Liver (tissue), 3 donors: Measurements from ENCODE around the gene SORCS2.

Experiments used
- FOXA2 ChIP-seq: IDR thresholded peaks from 2 replicates; pipeline ENCODE4 v1.6.1; 2016; ENCODE audit warnings: antibody characterized with exemption
- GABPA ChIP-seq, 2 donors: IDR thresholded peaks in 1 of 2; conservative IDR thresholded peaks in 1 of 2; 2 replicates each; pipeline ENCODE4 v1.6.1; 2016; ENCODE audit warnings: antibody characterized with exemption in 2 of 2, mild to moderate bottlenecking in 1 of 2, moderate library complexity in 1 of 2
- JUND ChIP-seq, 2 donors: IDR thresholded peaks; 2 replicates each; pipeline ENCODE4 v1.6.1; 2016; ENCODE audit warnings: antibody characterized with exemption in 2 of 2
- MAX ChIP-seq: IDR thresholded peaks from 2 replicates; pipeline ENCODE4 v1.6.1; 2016; ENCODE audit warnings: antibody characterized with exemption
- REST ChIP-seq: IDR thresholded peaks from 2 replicates; pipeline ENCODE4 v1.6.1; 2016; ENCODE audit warnings: antibody characterized with exemption, mild to moderate bottlenecking
- RXRA ChIP-seq, 2 donors: IDR thresholded peaks; 2 replicates each; pipeline ENCODE4 v1.6.1; 2017 to 2018; ENCODE audit warnings: antibody characterized with exemption in 2 of 2, mild to moderate bottlenecking in 1 of 2
- SP1 ChIP-seq: IDR thresholded peaks from 2 replicates; pipeline ENCODE4 v1.6.1; 2018; ENCODE audit warnings: antibody characterized with exemption, mild to moderate bottlenecking
- TAF1 ChIP-seq: conservative IDR thresholded peaks from 2 replicates; pipeline ENCODE4 v1.6.1; 2016; ENCODE audit warnings: antibody characterized with exemption, mild to moderate bottlenecking
- YY1 ChIP-seq: IDR thresholded peaks from 2 replicates; pipeline ENCODE4 v1.6.1; 2016; ENCODE audit warnings: antibody characterized with exemption, mild to moderate bottlenecking
- TF ChIP-seq, protein P1 (sequence below): fragments of 150-350 bp; IDR thresholded peaks from 2 replicates; pipeline ENCODE4 v1.5.1; 2017; ENCODE audit warnings: improper control_type of control experiment, low read depth, low read length; ENCODE audit not compliant: missing input control
- donor health status: healthy.
- donor health status: healthy.

- TF ChIP-seq YY1 (no peak), MAX (no peak), FOXA2 (no peak), TAF1 (no peak), SP1 (no peak), GABPA (IDR thresholded peaks at IDR 0.05 in 1 of 2, conservative IDR thresholded peaks at IDR 0.05 in 1 of 2) (no peak), REST (no peak), JUND (IDR thresholded peaks at IDR 0.05) (no peak), RXRA (IDR thresholded peaks at IDR 0.05) (no peak)
- TF ChIP-seq, protein P1, sequence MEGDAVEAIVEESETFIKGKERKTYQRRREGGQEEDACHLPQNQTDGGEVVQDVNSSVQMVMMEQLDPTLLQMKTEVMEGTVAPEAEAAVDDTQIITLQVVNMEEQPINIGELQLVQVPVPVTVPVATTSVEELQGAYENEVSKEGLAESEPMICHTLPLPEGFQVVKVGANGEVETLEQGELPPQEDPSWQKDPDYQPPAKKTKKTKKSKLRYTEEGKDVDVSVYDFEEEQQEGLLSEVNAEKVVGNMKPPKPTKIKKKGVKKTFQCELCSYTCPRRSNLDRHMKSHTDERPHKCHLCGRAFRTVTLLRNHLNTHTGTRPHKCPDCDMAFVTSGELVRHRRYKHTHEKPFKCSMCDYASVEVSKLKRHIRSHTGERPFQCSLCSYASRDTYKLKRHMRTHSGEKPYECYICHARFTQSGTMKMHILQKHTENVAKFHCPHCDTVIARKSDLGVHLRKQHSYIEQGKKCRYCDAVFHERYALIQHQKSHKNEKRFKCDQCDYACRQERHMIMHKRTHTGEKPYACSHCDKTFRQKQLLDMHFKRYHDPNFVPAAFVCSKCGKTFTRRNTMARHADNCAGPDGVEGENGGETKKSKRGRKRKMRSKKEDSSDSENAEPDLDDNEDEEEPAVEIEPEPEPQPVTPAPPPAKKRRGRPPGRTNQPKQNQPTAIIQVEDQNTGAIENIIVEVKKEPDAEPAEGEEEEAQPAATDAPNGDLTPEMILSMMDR = no peak
Measured at GRCh38 chr4:7309636-7310390, 117.5 kb downstream of the SORCS2 start.
